OCI-LY1 (cell line): ENCODE data around the gene TUB.

Experiments
- H2AFZ ChIP-seq: fragments of 200-600 bp; sonication (generic), shearing (Covaris generic); 2 replicates; pipeline ENCODE4 v1.6.0; 2014; ENCODE audit warnings: antibody characterized with exemption, mild to moderate bottlenecking, low read length
- H3F3A ChIP-seq: fragments of 200-600 bp; sonication (generic), shearing (Covaris generic); 2 replicates; pipeline ENCODE4 v1.6.0; 2014; ENCODE audit warnings: mild to moderate bottlenecking, antibody characterized with exemption, low read length, moderate library complexity; ENCODE audit not compliant: insufficient read depth
- H3K27ac ChIP-seq: fragments of 200-600 bp; sonication (generic); 2 replicates; pipeline ENCODE4 v1.5.1; 2014; ENCODE audit warnings: low read length, mixed run types, mild to moderate bottlenecking, low read depth; ENCODE audit not compliant: poor library complexity, severe bottlenecking
- H3K27me3 ChIP-seq: fragments of 200-600 bp; sonication (generic); 2 replicates; pipeline ENCODE4 v1.6.0; 2014; ENCODE audit warnings: antibody characterized with exemption, mild to moderate bottlenecking, low read length, moderate library complexity; ENCODE audit not compliant: insufficient read depth
- H3K36me3 ChIP-seq: fragments of 200-600 bp; sonication (generic); 2 replicates; pipeline ENCODE4 v1.6.1; 2014; ENCODE audit warnings: mild to moderate bottlenecking, antibody characterized with exemption, low read length, moderate library complexity, mixed read lengths; ENCODE audit not compliant: insufficient read depth
- H3K4me1 ChIP-seq: fragments of 200-600 bp; sonication (generic); 2 replicates; pipeline ENCODE4 v1.5.1; 2014; ENCODE audit warnings: mild to moderate bottlenecking, low read length, moderate library complexity; ENCODE audit not compliant: insufficient read depth, severe bottlenecking
- H3K4me2 ChIP-seq: fragments of 200-600 bp; sonication (generic), shearing (Covaris generic); 2 replicates; pipeline ENCODE4 v1.6.1; 2014; ENCODE audit warnings: low read length
- H3K4me3 ChIP-seq: fragments of 200-600 bp; sonication (generic); 2 replicates; pipeline ENCODE4 v1.5.1; 2014; ENCODE audit warnings: low read length, low read depth, mild to moderate bottlenecking, mixed read lengths; ENCODE audit not compliant: poor library complexity, severe bottlenecking
- H3K79me2 ChIP-seq: fragments of 200-600 bp; shearing (Covaris generic); 2 replicates; pipeline ENCODE4 v1.6.1; 2016; ENCODE audit warnings: mixed run types, low read length, mixed read lengths; ENCODE audit not compliant: insufficient read depth
- H3K9ac ChIP-seq: fragments of 200-600 bp; sonication (generic), shearing (Covaris generic); 2 replicates; pipeline ENCODE4 v1.6.1; 2014; ENCODE audit warnings: mild to moderate bottlenecking, low read length, mixed read lengths
- H3K9me2 ChIP-seq: fragments of 200-600 bp; sonication (generic), shearing (Covaris generic); 2 replicates; pipeline ENCODE4 v1.6.1; 2014; ENCODE audit warnings: low read depth, mild to moderate bottlenecking, low read length, mixed read lengths
- H3K9me3 ChIP-seq: fragments of 200-600 bp; shearing (Covaris generic); 2 replicates; pipeline ENCODE4 v1.6.1; 2014; ENCODE audit warnings: low read length, mixed read lengths
- H4K20me1 ChIP-seq: fragments of 200-600 bp; sonication (generic), shearing (Covaris generic); 2 replicates; pipeline ENCODE4 v1.6.0; 2016; ENCODE audit warnings: mild to moderate bottlenecking, low read length; ENCODE audit not compliant: insufficient read depth
- CTCF ChIP-seq: fragments of 200-600 bp; sonication (generic), shearing (Covaris generic); IDR thresholded peaks from 2 replicates; pipeline ENCODE4 v1.5.1; 2017; ENCODE audit warnings: mild to moderate bottlenecking, antibody characterized with exemption, low read length, moderate library complexity, mixed read lengths
- EZH2 ChIP-seq: fragments of 200-600 bp; sonication (generic), shearing (Covaris generic); IDR thresholded peaks from 2 replicates; pipeline ENCODE4 v1.8.0; 2017; ENCODE audit warnings: borderline replicate concordance, mixed run types, mild to moderate bottlenecking, antibody characterized with exemption, low read length, moderate library complexity, mixed read lengths

TUB gene

DNA sequence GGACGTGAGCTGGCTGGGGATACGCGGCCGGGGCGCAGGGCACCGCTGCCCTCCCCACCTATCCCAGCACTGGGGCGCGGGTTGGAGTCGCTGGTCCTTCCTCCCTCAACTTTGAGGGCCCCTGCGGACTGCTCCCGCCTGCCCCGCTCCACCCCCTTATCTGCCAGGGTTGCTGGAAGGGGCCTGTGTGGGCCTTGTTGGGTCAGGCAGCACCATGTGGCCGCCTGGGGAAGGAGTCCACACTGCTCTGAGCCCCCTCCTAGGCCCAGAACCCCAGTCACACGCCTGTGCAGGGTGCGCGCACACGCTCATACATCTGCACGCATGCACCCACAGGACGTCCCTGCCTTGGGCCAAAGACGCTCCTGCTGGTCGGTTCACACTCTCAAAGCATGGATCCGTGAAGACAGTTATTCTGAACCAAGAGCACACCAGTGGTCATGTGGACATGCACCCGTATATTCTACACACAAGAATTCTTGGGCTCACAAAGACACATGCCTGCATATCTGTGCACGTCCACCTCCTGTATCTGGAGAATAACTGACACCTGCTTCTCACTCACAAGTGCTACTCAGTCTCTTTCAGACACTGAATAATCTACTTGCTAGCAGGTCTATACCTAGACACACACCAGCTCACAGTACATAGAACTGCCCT, 710 bp downstream of the TUB start:
- Histone ChIP-seq H3K9me3 (no peaks in the 10 kb centered on the region), H4K20me1 (no peaks in the 10 kb centered on the region), H3K9ac (no peak overlapping the region), H3K27me3 (no peaks in the 10 kb centered on the region; the same call in 1 of the 2 replicates), H3K79me2 (no peaks in the 10 kb centered on the region), H3K4me2 (no peak overlapping the region), H2AFZ (no peak overlapping the region), H3K9me2 (no peaks in the 10 kb centered on the region), H3K4me1 (no peaks in the 10 kb centered on the region), H3K4me3 (no peak overlapping the region), H3F3A (no peaks in the 10 kb centered on the region), H3K27ac (no peak overlapping the region), H3K36me3 (no peaks in the 10 kb centered on the region)
- TF ChIP-seq CTCF (no peak), EZH2 (no peak)

DNA sequence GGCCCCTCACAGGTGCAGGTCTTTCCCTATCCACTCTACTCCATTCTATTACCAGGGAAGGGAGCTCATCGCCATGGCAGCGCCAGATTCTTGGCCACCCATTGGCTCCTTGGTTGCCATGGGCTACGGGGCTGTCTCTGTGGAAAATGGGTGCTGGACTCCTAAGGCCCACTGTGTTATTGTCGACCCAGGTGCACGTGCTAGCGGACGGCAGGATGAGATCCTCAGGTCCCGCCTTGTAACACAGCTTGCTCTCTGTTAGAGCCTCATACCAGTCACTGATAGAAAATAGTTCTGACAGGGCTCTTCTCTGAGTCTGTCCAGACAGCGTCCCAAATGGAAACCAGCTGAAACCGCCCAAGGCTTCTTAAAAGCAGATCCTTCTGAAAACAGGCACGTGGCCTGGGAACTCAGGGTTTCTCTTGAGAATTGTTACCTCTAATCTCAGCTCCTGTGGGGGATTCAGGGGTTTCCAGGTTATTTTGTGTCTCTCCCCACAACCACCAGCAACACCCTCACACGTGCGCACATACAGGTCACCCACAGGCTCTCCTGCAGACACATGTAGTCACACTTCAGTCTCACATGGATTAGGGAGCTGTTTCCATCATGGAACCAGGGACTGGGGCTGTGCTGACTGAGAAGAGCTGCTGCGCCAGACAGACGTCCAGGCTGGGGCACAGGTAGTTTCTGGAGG, 1.5 kb downstream of the TUB start:
- H3K79me2 ChIP-seq = no peaks in the 10 kb centered on the region
- H3K4me1 ChIP-seq = no peaks in the 10 kb centered on the region
- H3K4me3 ChIP-seq = no peak overlapping the region
- H3F3A ChIP-seq = no peaks in the 10 kb centered on the region
- H3K9me3 ChIP-seq = no peaks in the 10 kb centered on the region
- H3K27me3 ChIP-seq = no peaks in the 10 kb centered on the region
- no peak overlapping the region for H2AFZ ChIP-seq
- no peaks in the 10 kb centered on the region for H4K20me1 ChIP-seq
- H3K4me2 ChIP-seq = no peak overlapping the region
- H3K9me2 ChIP-seq = no peaks in the 10 kb centered on the region
- no peaks in the 10 kb centered on the region for H3K36me3 ChIP-seq
- H3K9ac ChIP-seq = no peak overlapping the region
- TF ChIP-seq CTCF (no peak), EZH2 (no peak)
- no peak overlapping the region for H3K27ac ChIP-seq

GRCh38 chr11:8083088-8083395, 2.0 kb downstream of the TUB start:
- H3K4me2 ChIP-seq = no peak overlapping the region
- no peak overlapping the region for H2AFZ ChIP-seq

More at GRCh38 chr11:8083088-8083395, 2.0 kb downstream of the TUB start:
- Histone ChIP-seq H3K36me3 (no peaks in the 10 kb centered on the region), H3K4me1 (no peaks in the 10 kb centered on the region), H3K27ac (no peak overlapping the region), H3K9me3 (no peaks in the 10 kb centered on the region), H3K9me2 (no peaks in the 10 kb centered on the region), H3F3A (no peaks in the 10 kb centered on the region), H3K79me2 (no peaks in the 10 kb centered on the region), H3K9ac (no peak overlapping the region), H4K20me1 (no peaks in the 10 kb centered on the region), H3K27me3 (no peaks in the 10 kb centered on the region), H3K4me3 (no peak overlapping the region)
- TF ChIP-seq CTCF (no peak), EZH2 (no peak)
